Lung microvascular endothelial cell (primary cell): ENCODE results near the gene GVQW3. TPM values are rescaled to one million over a fixed set of nuclear protein-coding genes. Genes with fewer than 3 reads are reported as not detected.

Experiments used
- DNase-seq, 2 donors: peaks; one replicate each; pipeline versions ENCODE4 v3.0.0 to v3.0.0-alpha.2; 2010; ENCODE audit warnings: low read depth in 2 of 2
- total RNA-seq: library from RNA; depleted of rRNA; stranded (reverse); fragments of >200 nt; gene quantifications from 2 replicates; pipeline ENCODE4 v1.2.1, GENCODE V29; 2014

GVQW3 gene
- total RNA-seq = 0.40 and 0.44 TPM in 2 replicates

DNA sequence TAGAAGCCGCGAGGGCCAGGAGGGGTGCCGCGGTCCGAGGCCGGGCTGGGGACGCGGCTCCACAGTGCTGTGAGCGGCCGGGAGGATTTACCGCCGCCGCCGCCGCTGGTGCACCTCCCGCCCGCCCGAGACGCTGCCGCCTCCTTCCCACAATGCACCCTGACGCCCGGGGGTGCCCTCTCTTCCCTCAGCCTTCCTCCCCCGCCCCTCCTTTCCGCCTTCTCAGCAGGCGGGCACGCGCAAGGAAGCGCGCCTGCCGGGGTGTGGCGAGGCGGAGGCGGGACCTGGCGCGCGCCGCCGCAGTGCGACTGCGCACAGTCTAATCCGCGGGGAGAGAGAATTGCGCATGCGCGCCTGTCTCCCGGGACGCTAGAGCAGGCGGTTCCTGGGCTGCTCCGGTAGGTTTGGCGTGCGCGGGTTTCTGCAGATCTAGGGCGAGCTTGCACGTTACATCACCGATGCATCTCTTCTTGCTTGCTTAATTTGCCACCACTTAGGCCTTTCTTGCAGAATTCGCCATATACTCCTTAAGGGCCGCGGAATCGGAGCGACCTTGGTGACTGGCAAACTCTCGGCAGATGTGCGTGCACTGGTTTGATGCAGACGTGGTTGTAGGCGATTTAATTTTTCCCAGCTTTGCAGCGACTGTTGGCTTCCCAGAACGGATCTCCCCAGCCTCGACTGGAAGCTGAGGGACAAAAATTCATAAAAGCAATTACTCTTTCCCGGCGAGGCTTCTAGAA, at the start of gene GVQW3, which contains the start of gene THAP12:
GVQW3 (plus strand) TSS at position 347 of the 743 bp plus-strand sequence. CDS start 506 bp downstream, outside the sequence.
THAP12 (minus strand) TSS at position 156 of the 743 bp plus-strand sequence. CDS start 296 bp downstream, outside the sequence.
- DNase-seq = peak; percentile 98

- no peak for DNase-seq
These were observed 46.2 kb upstream of the GVQW3 start for GRCh38 chr11:76334826-76335389.

DNA sequence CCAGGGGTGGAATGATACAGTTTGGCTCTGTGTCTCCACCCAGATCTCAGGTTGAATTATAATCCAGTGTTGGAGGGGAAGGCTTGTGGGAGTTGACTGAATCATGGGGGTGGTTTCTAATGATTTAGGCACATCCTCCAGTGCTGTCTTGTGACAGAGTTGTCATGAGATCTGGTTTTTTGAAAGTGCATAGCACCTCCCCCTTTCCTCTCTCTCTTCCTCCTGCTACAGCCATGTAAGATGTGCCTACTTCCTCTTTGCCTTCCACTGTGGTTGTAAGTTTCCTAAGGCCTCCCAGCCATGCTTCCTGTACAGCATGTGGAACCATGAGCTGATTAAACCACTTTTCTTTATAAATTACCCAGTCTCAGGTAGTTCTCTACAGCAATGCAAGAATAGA, 45.3 kb upstream of the GVQW3 start:
- no peak for DNase-seq

DNA sequence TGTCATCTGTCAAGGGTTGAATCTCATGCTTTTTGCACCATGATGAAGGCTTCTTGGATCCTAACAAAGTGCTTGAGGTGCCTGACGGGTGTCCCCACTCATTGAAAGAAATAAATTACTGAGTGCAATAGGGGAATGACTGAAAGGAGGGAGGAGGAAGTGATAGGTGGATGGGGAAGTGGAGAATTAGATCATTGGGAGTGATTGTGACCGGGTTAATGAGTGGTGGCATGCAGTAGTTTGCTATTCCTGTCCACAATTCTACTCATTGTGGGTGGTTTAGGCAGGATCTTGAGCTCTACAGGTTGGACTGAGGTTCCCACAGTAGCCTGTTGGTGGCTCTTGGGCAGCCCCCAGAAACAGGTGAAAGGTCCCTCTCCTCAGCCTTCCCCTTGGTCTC, 44.5 kb upstream of the GVQW3 start:
- DNase-seq = no peak

DNA sequence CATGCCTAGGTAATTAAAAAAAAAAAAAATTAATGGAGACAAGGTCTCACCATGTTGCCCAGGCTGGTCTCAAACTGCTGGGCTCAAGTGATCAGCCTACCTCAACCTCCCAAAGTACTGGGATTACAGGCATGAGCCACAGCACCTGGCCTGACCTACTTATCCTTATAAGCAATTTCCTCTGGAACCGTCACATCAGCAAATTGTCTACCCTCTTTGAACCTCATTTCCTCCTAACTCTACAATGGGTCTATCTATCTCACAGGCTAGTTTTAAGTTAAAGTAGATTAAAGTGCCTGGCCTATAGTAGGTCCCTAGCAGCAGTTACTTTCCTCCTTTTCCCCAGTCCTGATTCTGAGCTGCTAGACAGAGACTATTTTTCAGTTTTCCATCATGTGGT, 43.7 kb upstream of the GVQW3 start:
- DNase-seq = no peak

GRCh38 chr11:76337923-76338322, 43.2 kb upstream of the GVQW3 start:
- DNase-seq = no peak

- DNase-seq = no peak
These were observed 41.9 kb upstream of the GVQW3 start for GRCh38 chr11:76339221-76339620.

DNA sequence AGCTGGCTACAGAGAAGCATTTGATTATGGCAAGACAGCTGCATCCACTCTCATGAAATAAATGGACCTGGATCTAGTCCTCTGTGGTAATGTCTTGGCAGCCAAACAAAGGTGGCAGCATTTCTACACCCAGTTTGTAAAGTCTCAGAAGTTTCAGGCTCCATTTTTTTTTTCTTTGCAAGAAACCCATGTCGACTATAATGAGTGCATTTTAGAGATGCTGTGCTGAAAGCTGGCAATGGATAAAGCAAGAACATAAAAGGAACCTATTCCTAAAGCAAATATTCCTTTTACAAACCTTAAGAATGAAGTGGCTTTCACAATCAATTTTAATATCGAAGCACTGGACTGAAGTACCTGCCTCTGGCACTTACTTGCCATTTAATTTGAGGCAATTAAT, 33.7 kb upstream of the GVQW3 start:
- no peak for DNase-seq

GRCh38 chr11:76348348-76348747, 32.8 kb upstream of the GVQW3 start:
- no peak for DNase-seq

DNA sequence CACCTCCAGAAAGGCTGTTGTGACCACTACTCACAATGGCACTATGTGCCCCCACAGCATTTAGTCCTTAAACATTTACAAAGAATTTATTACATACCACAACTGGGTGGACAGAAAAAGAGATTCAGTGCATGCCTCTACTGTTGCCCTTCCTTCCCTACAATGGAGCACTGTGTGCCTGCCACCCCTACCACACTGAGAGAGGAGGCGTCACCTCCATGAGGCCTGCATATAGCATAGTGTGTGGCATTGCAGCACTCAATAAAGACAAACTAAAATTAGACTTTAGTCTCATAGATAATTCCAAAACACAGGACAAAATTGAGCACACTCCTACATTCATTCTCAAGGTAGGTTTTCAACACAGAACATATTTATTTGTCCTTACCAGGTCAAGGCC, 26.0 kb upstream of the GVQW3 start:
- DNase-seq = no peak

- DNase-seq = no peak
These were observed 19.7 kb upstream of the GVQW3 start for GRCh38 chr11:76361374-76361773.

DNA sequence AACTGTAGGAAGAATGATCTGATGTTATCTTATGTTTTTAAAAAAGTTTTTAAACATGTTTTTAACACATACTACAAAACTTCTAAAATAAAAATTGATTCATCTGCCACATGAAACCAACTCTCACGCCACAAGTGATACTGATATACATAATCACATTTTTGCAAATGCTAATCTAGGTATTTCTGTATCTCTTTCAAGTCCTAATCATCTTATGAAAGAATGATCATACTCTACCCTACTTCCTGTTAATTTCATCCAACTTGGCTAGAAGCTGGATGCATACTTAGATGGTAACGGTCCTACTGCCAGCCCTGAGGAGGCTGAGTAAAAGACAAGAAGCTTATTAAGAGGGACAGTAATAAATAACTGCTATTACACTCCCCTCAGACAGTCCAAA, 19.3 kb upstream of the GVQW3 start:
- no peak for DNase-seq

DNA sequence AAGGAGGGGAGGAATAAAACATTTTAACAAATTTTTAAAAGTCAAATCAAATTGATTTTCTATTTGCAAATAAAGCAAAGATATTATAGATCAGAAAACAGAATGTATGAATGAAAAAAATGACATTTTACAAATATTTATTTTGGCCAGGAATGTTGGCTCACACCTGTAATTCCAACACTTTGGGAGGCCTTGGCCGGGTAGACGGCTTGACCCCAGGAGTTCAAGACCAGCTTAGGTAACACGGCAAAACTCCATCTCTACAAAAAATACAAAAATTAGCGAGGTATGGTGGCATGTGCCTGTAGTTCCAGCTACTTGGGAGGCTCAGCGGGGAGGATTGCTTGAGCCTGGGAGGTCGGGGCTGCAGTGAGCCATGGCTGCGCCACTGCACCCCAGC, 18.4 kb upstream of the GVQW3 start:
- DNase-seq = no peak

- no peak for DNase-seq
These were observed 16.0 kb upstream of the GVQW3 start for GRCh38 chr11:76365038-76365679.

DNA sequence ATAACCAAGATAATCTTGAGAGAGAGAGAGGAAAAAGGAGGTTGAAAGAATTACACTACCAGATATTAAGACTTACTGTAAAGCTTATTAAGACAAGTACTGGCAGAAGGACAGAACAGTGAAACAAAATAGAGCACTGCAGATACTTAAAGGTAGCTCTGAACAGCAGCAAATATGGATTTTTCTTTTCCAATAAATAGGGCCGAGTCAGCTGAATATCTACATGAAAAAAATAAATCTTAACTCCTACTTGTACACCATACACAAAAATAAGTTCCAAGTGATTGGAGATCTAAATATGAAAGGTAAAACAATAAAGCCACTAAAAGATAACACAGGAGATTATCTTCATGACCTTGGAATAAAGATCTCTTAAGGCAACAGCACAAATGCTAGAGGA, 12.6 kb upstream of the GVQW3 start:
- DNase-seq = no peak

- DNase-seq = no peak
These were observed 11.7 kb upstream of the GVQW3 start for GRCh38 chr11:76369406-76369805.

- DNase-seq = peak; percentile 18 to 89
These were observed 10.0 kb upstream of the GVQW3 start for GRCh38 chr11:76371170-76371569.

DNA sequence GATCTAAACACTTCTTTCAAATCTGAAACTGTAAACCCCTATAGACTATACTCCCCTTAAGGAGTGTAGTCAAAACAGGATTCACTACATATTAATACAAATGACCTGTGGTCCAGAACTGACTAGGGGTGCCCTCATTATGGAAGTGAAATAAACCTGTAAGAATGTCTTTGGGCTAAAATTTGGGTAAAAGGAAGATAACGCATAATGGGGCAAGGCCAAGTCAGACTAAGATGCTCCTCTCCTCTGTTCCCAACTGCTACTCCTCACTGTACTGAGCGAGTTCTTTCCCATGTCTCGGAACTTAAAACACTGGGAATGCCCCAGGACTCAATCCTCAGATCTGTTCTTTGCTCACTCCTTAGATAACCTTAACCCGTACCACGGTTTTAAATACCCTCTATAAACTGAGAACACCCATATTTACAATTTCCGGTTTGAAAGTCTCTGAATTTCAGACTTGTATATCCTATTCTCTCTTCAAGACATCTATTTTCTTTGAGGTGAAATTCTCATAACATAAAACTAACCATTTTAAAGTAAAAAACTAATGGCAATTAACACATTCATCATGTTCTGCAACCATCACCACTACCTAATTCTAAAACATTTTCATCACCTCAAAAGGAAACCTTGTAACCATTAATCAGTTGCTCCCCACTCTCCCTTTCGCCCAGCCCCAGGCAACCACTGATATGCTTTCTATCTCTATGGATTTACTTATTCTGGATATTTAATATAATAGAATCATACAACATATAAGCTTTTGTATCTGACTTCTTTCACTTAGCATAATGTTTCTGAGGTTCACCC, 4.2 kb upstream of the GVQW3 start:
- no peak for DNase-seq

GRCh38 chr11:76379807-76380158, 1.3 kb upstream of the GVQW3 start:
- no peak for DNase-seq

- DNase-seq = peak; percentile 14 to 19
These were observed 755 bp upstream of the GVQW3 start for GRCh38 chr11:76380159-76380976.

- DNase-seq = no peak
These were observed 1.1 kb downstream of the GVQW3 start for GRCh38 chr11:76382209-76382608.
